SK-N-SH treated with all-trans-retinoic acid at 6 μM for 48 hours (cell line): ENCODE measurements around the gene PDE8A.

Source experiments
- ATAC-seq: fragments of 200-7000 bp; cut with Tn5 transposase; 3 replicates; pipeline ENCODE4 v1.9.1; 2020; ENCODE audit warnings: mild to moderate bottlenecking, moderate library complexity
- ARNTL ChIP-seq: fragments of 450-650 bp; formaldehyde crosslinking; IDR thresholded peaks from 2 replicates; pipeline ENCODE4 v1.5.0; 2020; ENCODE audit warnings: low read depth, mild to moderate bottlenecking, moderate library complexity, borderline replicate concordance
- BACH2 ChIP-seq: fragments of 250-450 bp; sonication (Bioruptor Pico); IDR thresholded peaks from 2 replicates; pipeline ENCODE4 v1.9.0; 2021; ENCODE audit warnings: mild to moderate bottlenecking, borderline replicate concordance
- CSDC2 ChIP-seq: fragments of 250-450 bp; sonication (Bioruptor Pico); IDR thresholded peaks from 2 replicates; pipeline ENCODE4 v1.5.0; 2020; ENCODE audit warnings: mild to moderate bottlenecking, moderate library complexity
- ESRRG ChIP-seq: fragments of 250-450 bp; sonication (Bioruptor Pico); IDR thresholded peaks from 2 replicates; pipeline ENCODE4 v1.6.1; 2021; ENCODE audit warnings: mild to moderate bottlenecking
- GLIS3 ChIP-seq: fragments of 250-450 bp; sonication (Bioruptor Pico); IDR thresholded peaks from 2 replicates; pipeline ENCODE4 v1.5.0; 2020; ENCODE audit warnings: mild to moderate bottlenecking, moderate library complexity
- ISL1 ChIP-seq: fragments of 250-450 bp; sonication (Bioruptor Pico); IDR thresholded peaks from 2 replicates; pipeline ENCODE4 v2.1.2; 2022; ENCODE audit warnings: mild to moderate bottlenecking, moderate library complexity
- OSR1 ChIP-seq: fragments of 250-450 bp; sonication (Bioruptor Pico); IDR thresholded peaks from 2 replicates; pipeline ENCODE4 v1.8.0; 2022; ENCODE audit warnings: moderate library complexity, mild to moderate bottlenecking, inconsistent platforms
- PATZ1 ChIP-seq: fragments of 250-450 bp; sonication (Bioruptor Pico); IDR thresholded peaks from 2 replicates; pipeline ENCODE4 v1.8.0; 2020; ENCODE audit warnings: mild to moderate bottlenecking, moderate library complexity, borderline replicate concordance
- PPARA ChIP-seq: fragments of 250-450 bp; sonication (Bioruptor Pico); IDR thresholded peaks from 2 replicates; pipeline ENCODE4 v1.5.0; 2020; ENCODE audit warnings: mild to moderate bottlenecking, borderline replicate concordance
- RARB ChIP-seq: fragments of 250-450 bp; sonication (Bioruptor Pico); IDR thresholded peaks from 2 replicates; pipeline ENCODE4 v1.8.0; 2021; ENCODE audit warnings: mild to moderate bottlenecking, moderate library complexity
- SNAI2 ChIP-seq: fragments of 250-450 bp; sonication (Bioruptor Pico); IDR thresholded peaks from 2 replicates; pipeline ENCODE4 v1.5.0; 2020; ENCODE audit warnings: mild to moderate bottlenecking, moderate library complexity
- TCF4 ChIP-seq: fragments of 250-450 bp; sonication (Bioruptor Pico); IDR thresholded peaks from 2 replicates; pipeline ENCODE4 v1.8.0; 2021; ENCODE audit warnings: mild to moderate bottlenecking, moderate library complexity, borderline replicate concordance
- TOX ChIP-seq: fragments of 250-450 bp; sonication (Bioruptor Pico); IDR thresholded peaks from 2 replicates; pipeline ENCODE4 v1.8.0; 2021; ENCODE audit warnings: mild to moderate bottlenecking, moderate library complexity, borderline replicate concordance
- ZC3H10 ChIP-seq: fragments of 250-450 bp; sonication (Bioruptor Pico); IDR thresholded peaks from 2 replicates; pipeline ENCODE4 v1.5.1; 2021; ENCODE audit warnings: mild to moderate bottlenecking, moderate library complexity
- ZFP3 ChIP-seq: fragments of 250-450 bp; sonication (Bioruptor Pico); IDR thresholded peaks from 2 replicates; pipeline ENCODE4 v1.5.0; 2020; ENCODE audit warnings: mild to moderate bottlenecking, moderate library complexity
- ZFP30 ChIP-seq: fragments of 450-650 bp; formaldehyde crosslinking; IDR thresholded peaks from 2 replicates; pipeline ENCODE4 v1.5.0; 2022; ENCODE audit warnings: mild to moderate bottlenecking, moderate library complexity
- ZNF565 ChIP-seq: fragments of 450-650 bp; formaldehyde crosslinking; conservative IDR thresholded peaks from 2 replicates; pipeline ENCODE4 v1.5.0; 2020; ENCODE audit warnings: low read depth, mild to moderate bottlenecking, moderate library complexity
- ZNF70 ChIP-seq: fragments of 450-650 bp; formaldehyde crosslinking; IDR thresholded peaks from 2 replicates; pipeline ENCODE4 v1.5.0; 2020; ENCODE audit warnings: mild to moderate bottlenecking, moderate library complexity
- ZNF8 ChIP-seq: fragments of 450-650 bp; formaldehyde crosslinking; IDR thresholded peaks from 2 replicates; pipeline ENCODE4 v1.5.0; 2020; ENCODE audit warnings: mild to moderate bottlenecking, moderate library complexity
- TF ChIP-seq, protein P1 (sequence below): fragments of 250-450 bp; sonication (Bioruptor Pico); IDR thresholded peaks from 2 replicates; pipeline ENCODE4 v1.5.1; 2021; ENCODE audit warnings: mild to moderate bottlenecking, moderate library complexity
- TF ChIP-seq, protein P2 (sequence below): fragments of 250-450 bp; sonication (Bioruptor Pico); IDR thresholded peaks from 2 replicates; pipeline ENCODE4 v1.5.1; 2020; ENCODE audit warnings: low read depth, mild to moderate bottlenecking, moderate library complexity

Gene PDE8A

GRCh38 chr15:85151861-85152260 is 170.2 kb downstream of the PDE8A start (continued):
- no peak for TF ChIP-seq CSDC2
- TF ChIP-seq OSR1 (CRISPR knock-in tag), result no peak
- TF ChIP-seq, all 23 proteins: peak for 0

GRCh38 chr15:85154061-85154460 is 172.4 kb downstream of the PDE8A start:
- TF ChIP-seq ESRRG (no peak), PPARA (CRISPR knock-in tag) (no peak), PATZ1 (CRISPR knock-in tag) (no peak), OSR1 (CRISPR knock-in tag) (no peak), TCF4 (no peak), ARNTL (CRISPR knock-in tag) (no peak), ZFP30 (no peak), ZC3H10 (CRISPR knock-in tag) (no peak), SNAI2 (no peak), ZNF8 (no peak), ZFP3 (no peak)
- TF ChIP-seq, protein P1, sequence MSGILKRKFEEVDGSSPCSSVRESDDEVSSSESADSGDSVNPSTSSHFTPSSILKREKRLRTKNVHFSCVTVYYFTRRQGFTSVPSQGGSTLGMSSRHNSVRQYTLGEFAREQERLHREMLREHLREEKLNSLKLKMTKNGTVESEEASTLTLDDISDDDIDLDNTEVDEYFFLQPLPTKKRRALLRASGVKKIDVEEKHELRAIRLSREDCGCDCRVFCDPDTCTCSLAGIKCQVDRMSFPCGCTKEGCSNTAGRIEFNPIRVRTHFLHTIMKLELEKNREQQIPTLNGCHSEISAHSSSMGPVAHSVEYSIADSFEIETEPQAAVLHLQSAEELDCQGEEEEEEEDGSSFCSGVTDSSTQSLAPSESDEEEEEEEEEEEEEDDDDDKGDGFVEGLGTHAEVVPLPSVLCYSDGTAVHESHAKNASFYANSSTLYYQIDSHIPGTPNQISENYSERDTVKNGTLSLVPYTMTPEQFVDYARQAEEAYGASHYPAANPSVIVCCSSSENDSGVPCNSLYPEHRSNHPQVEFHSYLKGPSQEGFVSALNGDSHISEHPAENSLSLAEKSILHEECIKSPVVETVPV (CRISPR knock-in tag), result no peak
- no peak for ATAC-seq

GRCh38 chr15:85155360-85155759 is 173.7 kb downstream of the PDE8A start:
- no peak for ATAC-seq
- no peak for TF ChIP-seq OSR1 (CRISPR knock-in tag)
- TF ChIP-seq PPARA (CRISPR knock-in tag), result no peak
- TF ChIP-seq ZNF565, result no peak
- no peak for TF ChIP-seq ZC3H10 (CRISPR knock-in tag)
- TF ChIP-seq RARB (CRISPR knock-in tag), result no peak
- TF ChIP-seq ZNF8, result no peak
- TF ChIP-seq ZFP30, result no peak
- TF ChIP-seq GLIS3, result no peak
- no peak for TF ChIP-seq ARNTL (CRISPR knock-in tag)
- no peak for TF ChIP-seq ZNF70 (CRISPR knock-in tag)
- TF ChIP-seq TOX (CRISPR knock-in tag), result no peak
- TF ChIP-seq ISL1 (CRISPR knock-in tag), result no peak
- TF ChIP-seq PATZ1 (CRISPR knock-in tag), result no peak
- TF ChIP-seq TCF4, result no peak
- no peak for TF ChIP-seq BACH2 (CRISPR knock-in tag)

GRCh38 chr15:85155857-85156256 is 174.2 kb downstream of the PDE8A start:
- TF ChIP-seq TOX (CRISPR knock-in tag) (no peak), ZNF70 (CRISPR knock-in tag) (no peak), CSDC2 (no peak), ISL1 (CRISPR knock-in tag) (no peak), SNAI2 (no peak), ZC3H10 (CRISPR knock-in tag) (no peak), ZFP3 (no peak), BACH2 (CRISPR knock-in tag) (no peak), PPARA (CRISPR knock-in tag) (no peak), ZNF8 (no peak), ARNTL (CRISPR knock-in tag) (no peak), PATZ1 (CRISPR knock-in tag) (no peak)
- TF ChIP-seq, protein P2, sequence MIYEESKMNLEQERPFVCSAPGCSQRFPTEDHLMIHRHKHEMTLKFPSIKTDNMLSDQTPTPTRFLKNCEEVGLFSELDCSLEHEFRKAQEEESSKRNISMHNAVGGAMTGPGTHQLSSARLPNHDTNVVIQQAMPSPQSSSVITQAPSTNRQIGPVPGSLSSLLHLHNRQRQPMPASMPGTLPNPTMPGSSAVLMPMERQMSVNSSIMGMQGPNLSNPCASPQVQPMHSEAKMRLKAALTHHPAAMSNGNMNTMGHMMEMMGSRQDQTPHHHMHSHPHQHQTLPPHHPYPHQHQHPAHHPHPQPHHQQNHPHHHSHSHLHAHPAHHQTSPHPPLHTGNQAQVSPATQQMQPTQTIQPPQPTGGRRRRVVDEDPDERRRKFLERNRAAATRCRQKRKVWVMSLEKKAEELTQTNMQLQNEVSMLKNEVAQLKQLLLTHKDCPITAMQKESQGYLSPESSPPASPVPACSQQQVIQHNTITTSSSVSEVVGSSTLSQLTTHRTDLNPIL, result no peak
- TF ChIP-seq, protein P1 (CRISPR knock-in tag), result no peak
- TF ChIP-seq, all 23 proteins: peak for 0

More at GRCh38 chr15:85155857-85156256, 174.2 kb downstream of the PDE8A start:
- no peak for ATAC-seq
